Measurements from ENCODE around the gene ESPN. TPM values are rescaled to one million over a fixed set of nuclear protein-coding genes. Genes with fewer than 3 reads are reported as not detected.

ESPN gene
- total RNA-seq, 1 donor from 2014 or later, result 0.90 TPM

GRCh38 chr1:6508816-6509189 lies 84.2 kb downstream of the ESPN start:
- DNase-seq (ENCODE audit: low read depth in 2 of 2), result no peak

DNA sequence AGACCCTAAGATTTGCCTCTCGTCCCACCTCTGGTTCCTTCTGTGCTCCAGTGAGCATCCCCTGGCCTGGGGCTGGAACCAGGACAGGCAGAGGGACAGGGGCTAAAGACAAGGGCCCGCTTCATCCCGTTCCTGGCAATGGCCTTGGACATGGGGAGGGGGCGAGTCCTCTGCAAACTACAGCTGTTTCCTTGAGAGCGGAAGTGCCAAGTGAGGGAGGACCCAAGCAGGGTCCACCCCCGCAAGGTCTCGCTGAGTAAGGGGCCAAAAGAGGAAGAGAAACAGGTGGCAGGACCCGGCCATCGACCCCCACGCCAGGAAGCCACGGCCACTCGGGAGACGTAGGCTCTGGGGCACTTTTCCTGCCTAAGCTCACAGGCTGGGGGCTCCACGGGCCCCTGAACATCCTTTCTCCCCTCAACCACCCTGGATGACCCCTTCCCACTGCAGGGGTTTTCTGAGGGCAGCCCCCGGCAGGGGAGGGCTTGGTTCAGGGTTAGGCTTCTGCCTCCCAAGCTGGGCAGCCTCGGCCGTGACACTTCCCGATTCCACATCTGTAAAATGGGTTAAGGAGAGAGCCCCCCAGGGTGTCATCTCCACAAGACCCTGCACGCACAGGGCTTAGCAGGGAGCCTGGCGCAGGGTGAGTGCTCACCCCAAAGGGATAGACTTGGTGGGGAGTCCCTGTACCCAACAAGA lies 84.8 kb downstream of the ESPN start:
- DNase-seq (ENCODE audit: low read depth in 2 of 2), result no peak

DNA sequence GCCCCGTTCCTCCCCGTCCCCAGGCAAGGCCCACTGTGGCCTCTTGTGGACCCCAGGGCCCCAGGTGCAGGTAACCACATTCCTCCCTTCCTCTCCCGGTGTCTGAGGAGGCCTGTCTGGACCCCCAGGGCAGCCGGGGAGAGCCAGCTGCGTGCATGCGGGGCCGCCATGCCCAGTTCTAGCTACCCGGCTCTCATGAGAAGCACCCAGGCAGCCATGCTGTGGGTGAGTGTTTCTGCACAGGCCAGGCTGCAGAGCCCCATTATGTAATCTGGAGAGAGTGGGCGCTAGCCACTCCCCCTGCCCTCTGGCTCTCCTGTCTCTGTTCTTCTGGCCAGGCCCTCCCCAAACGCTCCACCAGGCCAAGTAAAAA lies 85.3 kb downstream of the ESPN start:
- DNase-seq (ENCODE audit: low read depth in 2 of 2), result no peak

DNA sequence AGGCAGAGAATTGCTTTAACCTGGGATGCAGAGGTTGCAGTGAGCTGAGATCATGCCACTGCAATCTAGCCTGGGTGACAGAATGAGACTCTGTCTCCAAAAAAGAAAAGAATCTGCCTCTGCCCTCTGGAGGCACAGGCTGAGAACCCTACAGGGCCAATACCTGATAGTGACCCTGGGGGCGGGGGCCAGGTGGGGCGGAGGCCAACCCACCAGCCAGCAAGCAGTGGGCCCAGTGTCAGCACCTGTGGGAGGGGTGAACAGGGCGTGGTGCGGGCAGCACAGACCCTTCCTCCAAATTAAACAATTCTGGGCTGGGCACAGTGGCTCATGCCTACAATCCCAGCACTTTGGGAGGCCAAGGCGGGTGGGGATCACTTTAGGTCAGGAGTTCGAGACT lies 85.9 kb downstream of the ESPN start:
- DNase-seq (ENCODE audit: low read depth in 2 of 2), result no peak

Other genes starting within 250 kb of the ESPN start
- under 0.01 TPM in 2 replicates for gene CHD5, start 244.5 kb upstream of the ESPN start, total RNA-seq
- 116 and 132 TPM in 2 replicates for gene RPL22, start 225.2 kb upstream of the ESPN start, total RNA-seq
- gene RNF207, start 218.7 kb upstream of the ESPN start, total RNA-seq, result 3.3 and 4.0 TPM in 2 replicates
- gene ICMT, start 188.8 kb upstream of the ESPN start, total RNA-seq, result 74.3 and 82.3 TPM in 2 replicates
- gene HES3, start 180.6 kb upstream of the ESPN start, total RNA-seq, result not detected in 2 replicates
- gene GPR153, start 163.7 kb upstream of the ESPN start, total RNA-seq, result 0.90 and 3.0 TPM in 2 replicates
- gene ACOT7, start 31.0 kb upstream of the ESPN start, total RNA-seq, result 21.8 and 23.9 TPM in 2 replicates
- gene HES2, start 4.9 kb upstream of the ESPN start, total RNA-seq, result 16.2 and 17.6 TPM in 2 replicates
- gene TNFRSF25, start 41.4 kb downstream of the ESPN start, total RNA-seq, result 5.6 and 7.1 TPM in 2 replicates
- gene PLEKHG5, start 66.9 kb downstream of the ESPN start, total RNA-seq, result 21.2 and 23.4 TPM in 2 replicates
- 16.4 and 17.7 TPM in 2 replicates for gene NOL9, start 129.7 kb downstream of the ESPN start, total RNA-seq
- 0.13 TPM in 1 of 2 replicates, not detected in the other for gene TAS1R1, start 130.5 kb downstream of the ESPN start, total RNA-seq
- 9.5 and 14.0 TPM in 2 replicates for gene ZBTB48, start 155.2 kb downstream of the ESPN start, total RNA-seq
- gene KLHL21, start 178.1 kb downstream of the ESPN start, total RNA-seq, result 9.4 and 19.7 TPM in 2 replicates
- gene PHF13, start 189.0 kb downstream of the ESPN start, total RNA-seq, result 7.2 and 10.2 TPM in 2 replicates
- 15.6 and 16.0 TPM in 2 replicates for gene THAP3, start 200.1 kb downstream of the ESPN start, total RNA-seq

Data from dermis microvascular lymphatic vessel endothelial cell (primary cell).